H7 (cell line): ENCODE measurements around the gene MISP3. TPM values are rescaled to one million over a fixed set of nuclear protein-coding genes. Genes with fewer than 3 reads are reported as not detected.
A peak's percentile ranks its signal among the peaks of the same experiment; 100 is the strongest.

Source experiments
- DNase-seq: peaks from one replicate; pipeline ENCODE4 v3.0.0; 2012
- H3K27me3 ChIP-seq: 2 replicates; pipeline ENCODE4 v1.6.0; 2011; ENCODE audit warnings: mild to moderate bottlenecking, low read length; ENCODE audit not compliant: control insufficient read depth, insufficient read depth
- H3K36me3 ChIP-seq: replicated peaks from 2 replicates; pipeline ENCODE4 v1.5.1; 2011; ENCODE audit warnings: low read length; ENCODE audit not compliant: control insufficient read depth, insufficient read depth
- H3K4me3 ChIP-seq: 2 replicates; pipeline ENCODE4 v1.5.1; 2011; ENCODE audit warnings: low read depth, mild to moderate bottlenecking, control low read depth, low read length, moderate library complexity; ENCODE audit not compliant: insufficient read depth
- total RNA-seq: library from RNA; depleted of rRNA; stranded (reverse); fragments of >200 nt; shearing (Covaris generic); gene quantifications from 2 replicates; pipeline ENCODE4 v1.2.3, GENCODE V29; 2014

MISP3 gene
- total RNA-seq, 1 experiment from 2014 or later = 0.52 TPM

GRCh38 chr19:14059093-14059480, 13.5 kb upstream of the MISP3 start:
- H3K36me3 ChIP-seq = no peaks in the 10 kb centered on the region
- peaks cover 24% of the 10 kb centered on the region for H3K27me3 ChIP-seq
- peak; percentile 84 for DNase-seq
- no peak overlapping the region for H3K4me3 ChIP-seq

GRCh38 chr19:14059652-14060155, 12.9 kb upstream of the MISP3 start:
- Histone ChIP-seq H3K27me3 (peaks cover 24% of the 10 kb centered on the region), H3K4me3 (no peak overlapping the region), H3K36me3 (no peaks in the 10 kb centered on the region)
- DNase-seq = peak; percentile 9

GRCh38 chr19:14061081-14061749, 11.4 kb upstream of the MISP3 start:
- peak; percentile 8 for DNase-seq
- Histone ChIP-seq H3K36me3 (no peaks in the 10 kb centered on the region), H3K27me3 (peaks cover 24% of the 10 kb centered on the region), H3K4me3 (no peak overlapping the region)

GRCh38 chr19:14061751-14062557, 10.6 kb upstream of the MISP3 start, which contains the start of gene PALM3:
Gene PALM3 (minus strand): TSS chr19:14062076. CDS start chr19:14061980, 96 bp downstream.
- Histone ChIP-seq H3K4me3 (no peak within 1 kb of the TSS), H3K27me3 (peaks cover 22% of the 10 kb centered on the region), H3K36me3 (no peaks in the 10 kb centered on the region)
- DNase-seq = peak; percentile 38

- no peaks in the 10 kb centered on the region for H3K36me3 ChIP-seq
- no peak for DNase-seq
- peaks cover 19% of the 10 kb centered on the region for H3K27me3 ChIP-seq
- H3K4me3 ChIP-seq = no peak overlapping the region
Observed at GRCh38 chr19:14062558-14062855, 10.1 kb upstream of the MISP3 start.

- no peaks in the 10 kb centered on the region for H3K36me3 ChIP-seq
- H3K27me3 ChIP-seq = peaks cover 15% of the 10 kb centered on the region
- DNase-seq = no peak
- no peak overlapping the region for H3K4me3 ChIP-seq
Observed at GRCh38 chr19:14063105-14063504, 9.5 kb upstream of the MISP3 start.

GRCh38 chr19:14066134-14066533, 6.5 kb upstream of the MISP3 start:
- Histone ChIP-seq H3K4me3 (no peak overlapping the region), H3K27me3 (peaks cover 3% of the 10 kb centered on the region; the same call in 1 of the 2 replicates), H3K36me3 (no peaks in the 10 kb centered on the region)
- no peak for DNase-seq

- peak; percentile 7 for DNase-seq
- H3K36me3 ChIP-seq = no peaks in the 10 kb centered on the region
- H3K27me3 ChIP-seq = peaks cover 38% of the 10 kb centered on the region
- H3K4me3 ChIP-seq = no peak overlapping the region
Observed at GRCh38 chr19:14070268-14071050, 2.1 kb upstream of the MISP3 start.

- H3K27me3 ChIP-seq = peaks cover 40% of the 10 kb centered on the region
- H3K36me3 ChIP-seq = no peaks in the 10 kb centered on the region
- peak; percentile 90 for DNase-seq
- H3K4me3 ChIP-seq = peak overlapping the region; percentile 48
Observed at GRCh38 chr19:14073261-14073924, 807 bp downstream of the MISP3 start.

- DNase-seq = peak; percentile 56
- peaks cover 40% of the 10 kb centered on the region for H3K27me3 ChIP-seq
Observed at GRCh38 chr19:14073925-14074838, 1.6 kb downstream of the MISP3 start.

GRCh38 chr19:14078411-14078810, 5.8 kb downstream of the MISP3 start:
- Histone ChIP-seq H3K36me3 (no peaks in the 10 kb centered on the region), H3K4me3 (no peak overlapping the region), H3K27me3 (peaks cover 25% of the 10 kb centered on the region)
- DNase-seq = no peak

More at GRCh38 chr19:14073925-14074838, 1.6 kb downstream of the MISP3 start:
- Histone ChIP-seq H3K4me3 (peak overlapping the region; percentile 48), H3K36me3 (no peaks in the 10 kb centered on the region)

- no peaks in the 10 kb centered on the region for H3K36me3 ChIP-seq
- DNase-seq = peak; percentile 97
- H3K4me3 ChIP-seq = peak overlapping the region; percentile 71
- H3K27me3 ChIP-seq = peaks cover 12% of the 10 kb centered on the region
Observed at GRCh38 chr19:14080887-14081796, 8.6 kb downstream of the MISP3 start.
